HUES48 (cell line): Measurements from ENCODE around the gene AFF3.
"Not testable (repeated sequence)": the region's sequence is repeated elsewhere in the genome, so short reads cannot be mapped to it uniquely, and the experiment has no call there.

Experiments used
- H3K27ac ChIP-seq: one replicate; pipeline ENCODE4 v1.7.0; 2013; ENCODE audit warnings: low read depth, low read length, inconsistent platforms
- H3K27me3 ChIP-seq: 2 replicates; pipeline ENCODE4 v1.6.1; 2013; ENCODE audit warnings: mild to moderate bottlenecking, low read length; ENCODE audit not compliant: control insufficient read depth, insufficient read depth
- H3K36me3 ChIP-seq: 2 replicates; pipeline ENCODE4 v1.6.1; 2013; ENCODE audit warnings: low read length; ENCODE audit not compliant: control insufficient read depth, insufficient read depth
- H3K4me1 ChIP-seq: 2 replicates; pipeline ENCODE4 v1.6.1; 2013; ENCODE audit warnings: mild to moderate bottlenecking, low read length; ENCODE audit not compliant: control insufficient read depth, insufficient read depth
- H3K4me3 ChIP-seq: 2 replicates; pipeline ENCODE4 v1.5.1; 2013; ENCODE audit warnings: mild to moderate bottlenecking, low read depth, low read length
- H3K9ac ChIP-seq: 2 replicates; pipeline ENCODE4 v1.6.1; 2013; ENCODE audit warnings: mild to moderate bottlenecking, low read depth, low read length, moderate library complexity
- H3K9me3 ChIP-seq: 2 replicates; pipeline ENCODE4 v1.6.1; 2013; ENCODE audit warnings: low read length; ENCODE audit not compliant: control insufficient read depth, insufficient read depth

The AFF3 gene

GRCh38 chr2:100085744-100086143, 56.6 kb downstream of the AFF3 start:
- H3K27me3 ChIP-seq, H3K36me3 ChIP-seq: not testable (repeated sequence)

GRCh38 chr2:100083421-100084216, 58.8 kb downstream of the AFF3 start:
- H3K27me3 ChIP-seq, H3K9ac ChIP-seq, H3K27ac ChIP-seq, H3K4me1 ChIP-seq, H3K36me3 ChIP-seq, H3K9me3 ChIP-seq, H3K4me3 ChIP-seq: not testable (repeated sequence)

More at GRCh38 chr2:100085744-100086143, 56.6 kb downstream of the AFF3 start:
- H3K27ac ChIP-seq, H3K9me3 ChIP-seq, H3K9ac ChIP-seq, H3K4me3 ChIP-seq, H3K4me1 ChIP-seq: not testable (repeated sequence)

GRCh38 chr2:100082302-100082978, 60.0 kb downstream of the AFF3 start:
- H3K4me1 ChIP-seq, H3K9ac ChIP-seq, H3K27ac ChIP-seq, H3K4me3 ChIP-seq, H3K9me3 ChIP-seq, H3K36me3 ChIP-seq, H3K27me3 ChIP-seq: not testable (repeated sequence)

GRCh38 chr2:100077935-100078334, 64.5 kb downstream of the AFF3 start:
- Histone ChIP-seq H3K36me3 (no peaks in the 10 kb centered on the region), H3K27me3 (peaks cover 6% of the 10 kb centered on the region; the same call in 1 of the 2 replicates), H3K27ac (no peak overlapping the region), H3K9me3 (no peaks in the 10 kb centered on the region), H3K4me1 (no peaks in the 10 kb centered on the region; the same call in 1 of the 2 replicates), H3K9ac (no peak overlapping the region), H3K4me3 (no peak overlapping the region)

- Histone ChIP-seq H3K36me3 (no peaks in the 10 kb centered on the region), H3K4me3 (no peak overlapping the region), H3K9me3 (no peaks in the 10 kb centered on the region), H3K27ac (no peak overlapping the region), H3K4me1 (no peaks in the 10 kb centered on the region; the same call in 1 of the 2 replicates), H3K27me3 (peaks cover 6% of the 10 kb centered on the region; the same call in 1 of the 2 replicates), H3K9ac (no peak overlapping the region)
Observed at GRCh38 chr2:100077456-100077855, 64.9 kb downstream of the AFF3 start.

GRCh38 chr2:100075532-100075931, 66.9 kb downstream of the AFF3 start:
- Histone ChIP-seq H3K9me3 (no peaks in the 10 kb centered on the region), H3K4me3 (no peak overlapping the region), H3K9ac (no peak overlapping the region), H3K27me3 (peaks cover 6% of the 10 kb centered on the region; the same call in 1 of the 2 replicates), H3K36me3 (no peaks in the 10 kb centered on the region), H3K4me1 (no peaks in the 10 kb centered on the region; the same call in 1 of the 2 replicates), H3K27ac (no peak overlapping the region)

- no peaks in the 10 kb centered on the region for H3K36me3 ChIP-seq
- H3K27me3 ChIP-seq = peaks cover 6% of the 10 kb centered on the region; the same call in 1 of the 2 replicates
- H3K9ac ChIP-seq = no peak overlapping the region
- no peak overlapping the region for H3K4me3 ChIP-seq
- no peaks in the 10 kb centered on the region for H3K9me3 ChIP-seq
- H3K27ac ChIP-seq = no peak overlapping the region
- H3K4me1 ChIP-seq = no peaks in the 10 kb centered on the region; the same call in 1 of the 2 replicates
Observed at GRCh38 chr2:100073110-100073509, 69.3 kb downstream of the AFF3 start.

- no peak overlapping the region for H3K27ac ChIP-seq
- H3K36me3 ChIP-seq = no peaks in the 10 kb centered on the region
- no peaks in the 10 kb centered on the region; the same call in 1 of the 2 replicates for H3K4me1 ChIP-seq
- H3K9me3 ChIP-seq = no peaks in the 10 kb centered on the region
- peaks cover 6% of the 10 kb centered on the region; the same call in 1 of the 2 replicates for H3K27me3 ChIP-seq
- no peak overlapping the region for H3K9ac ChIP-seq
- H3K4me3 ChIP-seq = no peak overlapping the region
Observed at GRCh38 chr2:100072503-100072902, 69.9 kb downstream of the AFF3 start.

- Histone ChIP-seq H3K9me3 (no peaks in the 10 kb centered on the region), H3K4me1 (no peaks in the 10 kb centered on the region; the same call in 1 of the 2 replicates), H3K4me3 (no peak overlapping the region), H3K9ac (no peak overlapping the region), H3K27me3 (peaks cover 6% of the 10 kb centered on the region; the same call in 1 of the 2 replicates), H3K27ac (no peak overlapping the region), H3K36me3 (no peaks in the 10 kb centered on the region)
Observed at GRCh38 chr2:100071335-100072043, 70.9 kb downstream of the AFF3 start.

GRCh38 chr2:100070078-100070477, 72.3 kb downstream of the AFF3 start:
- Histone ChIP-seq H3K27ac (no peak overlapping the region), H3K36me3 (no peaks in the 10 kb centered on the region), H3K4me1 (no peaks in the 10 kb centered on the region; the same call in 1 of the 2 replicates), H3K4me3 (no peak overlapping the region), H3K27me3 (peaks cover 6% of the 10 kb centered on the region; the same call in 1 of the 2 replicates), H3K9ac (no peak overlapping the region), H3K9me3 (no peaks in the 10 kb centered on the region)
